HG03135 (cell line): Measurements from ENCODE around the gene FBH1.
"Not testable (repeated sequence)": the region's sequence is repeated elsewhere in the genome, so short reads cannot be mapped to it uniquely, and the experiment has no call there.

Experiments used
- ATAC-seq: cut with Tn5 transposase; IDR thresholded peaks from one replicate; pipeline ENCODE4 v1.9.1; 2021; ENCODE audit warnings: mild to moderate bottlenecking, moderate library complexity; ENCODE audit not compliant: unreplicated experiment

FBH1 gene

DNA sequence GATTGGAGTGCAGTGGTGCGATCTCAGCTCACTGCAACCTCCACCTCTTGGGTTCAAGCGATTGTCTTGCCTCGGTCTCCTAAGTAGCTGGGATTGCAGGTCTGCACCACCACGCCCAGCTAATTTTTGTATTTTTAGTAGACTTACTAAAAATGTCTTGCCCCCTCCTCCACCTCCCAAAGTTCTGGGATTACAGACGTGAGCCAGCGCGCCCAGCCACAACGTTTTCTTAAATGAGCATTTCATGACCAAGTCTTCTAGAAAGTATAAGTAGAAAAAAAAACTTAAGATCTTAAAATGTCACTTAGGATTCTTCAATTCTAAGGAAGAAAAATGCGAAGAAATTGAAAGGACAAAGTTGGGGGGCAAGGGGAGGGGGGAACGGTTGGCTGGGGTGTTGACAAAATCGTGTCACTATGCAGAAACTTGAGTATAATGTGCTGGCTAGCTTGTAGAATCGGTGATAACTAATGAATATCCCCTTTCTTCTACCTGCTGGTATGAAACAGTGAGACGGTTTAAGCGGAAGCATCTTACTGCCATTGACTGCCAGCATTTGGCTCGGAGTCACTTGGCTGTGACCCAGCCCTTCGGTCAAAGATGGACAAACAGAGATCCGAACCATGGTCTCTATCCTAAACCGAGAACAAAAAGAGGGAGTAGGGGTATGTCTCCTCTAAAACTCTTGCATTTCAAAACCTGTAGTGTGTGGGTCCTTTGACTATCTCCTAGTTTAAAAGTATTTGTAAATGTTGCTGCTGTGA, 12.7 kb downstream of the FBH1 start:
- no peak for ATAC-seq

DNA sequence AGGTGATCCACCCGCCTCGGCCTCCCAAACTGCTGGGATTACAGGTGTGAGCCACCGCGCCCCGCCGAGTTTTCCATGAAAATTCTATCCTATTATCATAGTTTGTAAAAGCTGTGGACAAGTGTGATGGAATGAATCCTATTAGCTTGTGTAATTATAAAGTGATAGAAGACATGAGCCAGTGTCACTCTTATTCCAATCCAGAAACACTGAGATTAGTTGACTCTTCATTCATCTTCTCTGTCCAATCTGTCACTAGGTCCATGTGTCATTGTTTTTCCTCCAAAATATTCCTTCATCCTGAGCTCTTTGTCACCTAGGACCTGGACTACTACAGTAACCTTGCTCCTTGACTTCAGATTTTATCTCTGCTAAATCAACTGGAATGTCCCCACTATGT, 13.5 kb downstream of the FBH1 start:
- no peak for ATAC-seq

DNA sequence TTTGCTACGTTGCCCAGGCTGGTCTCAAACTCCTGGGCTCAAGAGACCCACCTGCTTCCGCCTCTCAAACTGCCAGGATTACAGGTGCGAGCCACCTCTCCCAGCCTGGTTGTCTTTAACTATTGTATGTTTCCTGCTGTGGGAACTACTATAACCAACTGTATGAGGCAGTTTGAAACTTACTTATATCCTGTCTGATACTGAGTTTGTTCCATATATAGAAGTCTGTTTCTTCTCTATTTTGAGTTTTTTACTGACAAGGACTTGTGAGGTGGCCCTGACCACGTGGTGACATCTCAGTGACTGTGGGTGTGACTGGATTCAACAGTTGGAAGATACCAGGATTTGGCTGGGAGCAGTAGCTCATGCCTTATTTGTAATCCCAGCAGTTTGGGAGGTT, 14.2 kb downstream of the FBH1 start:
- ATAC-seq: peak; percentile 93

DNA sequence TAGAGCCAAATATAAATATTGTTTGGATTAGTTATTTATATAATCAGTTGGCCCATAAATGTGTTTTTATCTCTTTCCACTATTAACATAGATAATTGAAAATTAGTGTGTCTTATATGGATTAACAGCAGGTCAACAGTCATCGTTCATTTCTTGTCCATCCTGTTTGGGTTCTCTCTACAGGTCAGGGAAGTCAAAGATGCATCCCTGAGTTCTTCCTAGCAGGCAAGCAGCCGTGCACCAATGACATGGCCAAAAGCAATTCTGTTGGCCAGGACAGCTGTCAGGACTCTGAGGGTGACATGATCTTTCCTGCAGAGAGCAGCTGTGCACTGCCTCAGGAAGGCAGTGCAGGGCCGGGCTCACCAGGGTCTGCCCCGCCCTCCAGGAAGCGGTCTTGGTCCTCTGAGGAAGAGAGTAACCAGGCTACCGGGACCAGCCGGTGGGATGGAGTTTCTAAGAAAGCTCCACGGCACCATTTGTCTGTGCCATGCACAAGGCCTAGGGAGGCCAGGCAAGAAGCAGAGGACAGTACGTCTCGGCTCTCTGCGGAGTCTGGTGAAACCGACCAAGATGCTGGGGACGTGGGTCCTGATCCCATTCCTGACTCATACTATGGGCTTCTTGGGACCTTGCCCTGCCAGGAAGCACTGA, 15.9 kb downstream of the FBH1 start:
- ATAC-seq: no peak

DNA sequence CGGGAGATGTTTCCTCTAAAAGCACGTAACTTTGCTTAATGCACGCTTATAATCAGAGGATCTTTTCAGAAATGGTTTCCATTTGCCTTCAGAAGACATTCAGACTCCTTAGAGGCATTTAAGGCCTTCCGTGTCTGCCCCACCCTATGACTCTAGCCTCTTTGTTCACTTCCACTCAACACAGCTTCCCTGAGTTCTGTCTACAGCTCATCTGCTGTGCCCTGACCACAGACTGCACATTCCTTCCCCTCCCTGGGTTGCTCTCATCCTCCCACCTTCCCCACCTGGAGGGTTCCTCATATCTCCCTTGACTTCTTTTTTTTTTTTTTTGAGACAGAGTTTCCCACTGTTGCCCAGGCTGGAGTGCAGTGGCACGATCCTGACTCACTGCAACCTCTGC, 16.6 kb downstream of the FBH1 start:
- ATAC-seq: no peak

DNA sequence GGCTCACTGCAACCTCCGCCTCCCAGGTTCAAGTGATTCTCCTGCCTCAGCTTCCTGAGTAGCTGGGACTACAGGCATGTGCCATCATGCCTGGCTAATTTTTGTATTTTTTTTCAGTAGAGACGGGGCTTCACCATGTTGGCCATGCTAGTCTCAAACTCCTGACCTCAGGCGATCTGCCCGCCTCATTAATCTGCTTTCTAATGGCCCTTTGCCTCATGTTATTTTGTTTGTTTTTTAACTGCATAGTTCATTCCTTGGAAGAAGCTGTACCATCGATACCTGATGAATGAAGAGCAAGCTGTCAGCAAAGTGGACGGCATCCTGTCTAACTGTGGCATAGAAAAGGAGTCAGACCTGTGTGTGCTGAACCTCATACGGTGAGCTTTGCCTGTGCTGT, 18.6 kb downstream of the FBH1 start:
- not testable (repeated sequence) for ATAC-seq

DNA sequence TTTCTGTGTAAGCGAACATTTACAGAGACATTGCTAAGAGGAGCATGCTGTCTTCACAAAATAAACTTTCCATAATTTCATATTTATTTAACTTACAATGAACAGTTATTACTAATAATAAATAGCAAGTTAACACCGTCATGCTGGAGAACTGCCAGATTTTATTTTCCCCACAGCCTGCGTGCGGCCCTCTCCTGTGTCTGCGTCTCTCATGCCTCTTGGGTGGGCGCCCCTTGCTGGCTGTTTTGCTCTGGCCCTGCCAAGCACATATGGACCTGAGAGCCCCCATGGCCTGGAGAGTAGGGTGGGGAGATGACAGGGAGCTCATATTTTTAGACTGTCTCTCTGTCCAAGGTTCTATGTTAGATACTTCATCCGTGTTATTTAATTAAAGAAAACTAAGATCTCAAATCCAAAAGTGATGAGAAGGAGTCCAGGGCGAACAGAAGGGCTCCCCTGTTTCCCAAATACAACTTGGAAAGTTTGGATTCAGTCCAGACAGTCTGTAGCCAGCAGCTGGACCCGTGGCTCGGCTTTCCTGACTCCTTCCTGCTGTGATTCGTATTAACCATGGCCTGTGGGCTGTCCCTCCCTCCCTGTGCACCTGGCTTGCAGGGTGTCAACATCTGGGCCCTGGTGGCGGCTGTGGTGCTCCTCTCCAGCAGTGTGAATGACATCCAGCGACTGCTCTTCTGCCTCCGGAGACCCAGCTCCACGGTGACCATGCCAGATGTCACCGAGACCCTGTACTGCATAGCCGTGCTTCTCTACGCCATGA, 20.5 kb downstream of the FBH1 start:
- no peak for ATAC-seq

DNA sequence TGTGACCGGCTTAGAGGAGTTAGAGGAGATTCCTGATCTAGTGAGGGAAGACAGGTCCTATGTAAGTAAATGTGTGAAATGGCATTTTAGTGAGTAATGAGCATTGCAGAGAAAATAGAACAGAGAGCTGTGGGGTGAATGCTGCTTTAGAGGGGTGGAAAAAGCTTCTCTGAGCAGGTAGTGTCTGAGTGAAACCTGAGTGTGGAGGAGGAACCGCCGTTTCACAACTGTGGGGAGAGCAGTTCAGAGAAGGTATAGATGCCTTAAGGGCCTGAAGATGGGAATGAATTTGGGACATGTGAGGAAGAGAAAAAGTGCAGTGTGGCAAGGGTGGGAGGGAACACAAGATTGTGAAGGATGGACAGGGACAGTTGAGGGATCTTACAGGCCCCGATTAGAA, 21.6 kb downstream of the FBH1 start:
- ATAC-seq: no peak

DNA sequence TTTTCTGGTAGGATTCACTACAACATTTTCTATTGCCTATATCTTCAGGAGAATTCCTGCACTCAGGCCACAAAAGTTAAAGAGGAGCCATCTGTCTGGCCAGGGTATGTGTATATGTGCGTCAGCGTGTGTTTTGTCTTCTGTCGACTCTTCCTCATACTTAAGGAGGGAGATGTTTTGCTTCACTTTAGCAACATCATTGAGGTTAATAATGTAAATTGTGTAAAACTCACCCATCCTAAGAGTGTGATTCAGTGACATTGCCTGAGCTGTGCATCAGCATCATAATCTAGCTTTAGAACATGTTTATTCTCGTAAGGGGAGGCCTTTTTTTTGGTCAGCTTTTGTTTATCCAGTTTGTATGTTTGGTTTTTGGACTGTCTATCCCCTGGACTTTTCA, 23.7 kb downstream of the FBH1 start:
- ATAC-seq: no peak

DNA sequence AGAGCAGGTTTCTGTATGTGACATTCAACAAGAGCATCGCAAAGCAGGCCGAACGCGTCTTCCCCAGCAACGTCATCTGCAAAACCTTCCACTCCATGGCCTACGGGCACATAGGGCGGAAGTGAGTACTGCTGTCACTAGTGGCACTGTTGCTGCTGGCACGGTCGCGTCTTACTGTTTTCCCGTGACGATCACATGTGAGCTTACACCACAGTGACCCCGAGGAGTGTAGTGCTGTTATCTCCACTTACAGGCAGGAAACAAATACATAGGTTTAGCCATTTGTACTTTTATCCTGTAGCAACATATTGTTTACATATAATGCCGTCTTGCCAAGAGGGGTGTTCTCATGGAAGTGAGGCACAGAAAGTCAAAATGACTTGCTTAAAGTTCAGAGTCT, 25.4 kb downstream of the FBH1 start:
- no peak for ATAC-seq

DNA sequence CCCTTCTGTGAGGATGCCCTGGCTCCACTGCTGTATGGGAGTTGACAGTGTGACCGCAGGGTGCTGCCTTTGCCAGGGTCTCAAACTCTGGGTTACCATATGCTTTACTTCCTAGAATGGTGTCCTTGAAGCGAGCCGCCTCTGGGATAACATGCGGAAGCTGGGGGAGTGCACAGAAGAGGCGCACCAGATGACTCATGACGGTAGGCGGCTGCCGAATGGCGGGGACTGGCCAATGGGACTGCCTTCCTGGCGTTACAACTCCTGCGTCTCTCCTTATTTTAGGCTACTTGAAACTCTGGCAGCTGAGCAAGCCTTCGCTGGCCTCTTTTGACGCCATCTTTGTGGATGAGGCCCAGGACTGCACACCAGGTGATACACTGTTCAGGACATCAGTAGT, 27.3 kb downstream of the FBH1 start:
- ATAC-seq: no peak

DNA sequence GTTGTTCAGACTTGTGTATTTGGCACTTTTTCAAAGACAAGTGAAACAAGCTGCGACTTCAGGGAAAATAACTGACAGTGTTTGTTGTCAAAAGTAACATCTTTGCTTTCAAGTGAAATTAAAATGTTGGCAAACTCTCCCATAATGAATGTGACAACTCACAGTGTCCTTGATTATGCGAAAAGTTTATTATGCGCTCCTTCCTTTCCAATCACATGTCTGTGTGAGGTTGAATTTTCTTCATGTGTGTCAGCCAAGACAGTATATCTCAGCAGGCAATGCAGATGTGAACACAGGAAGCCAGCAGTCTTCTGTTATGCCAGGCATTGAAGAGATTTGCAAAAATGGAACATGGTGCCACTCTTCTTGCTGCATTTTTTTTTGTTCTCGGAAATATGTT, 28.7 kb downstream of the FBH1 start:
- ATAC-seq: no peak

DNA sequence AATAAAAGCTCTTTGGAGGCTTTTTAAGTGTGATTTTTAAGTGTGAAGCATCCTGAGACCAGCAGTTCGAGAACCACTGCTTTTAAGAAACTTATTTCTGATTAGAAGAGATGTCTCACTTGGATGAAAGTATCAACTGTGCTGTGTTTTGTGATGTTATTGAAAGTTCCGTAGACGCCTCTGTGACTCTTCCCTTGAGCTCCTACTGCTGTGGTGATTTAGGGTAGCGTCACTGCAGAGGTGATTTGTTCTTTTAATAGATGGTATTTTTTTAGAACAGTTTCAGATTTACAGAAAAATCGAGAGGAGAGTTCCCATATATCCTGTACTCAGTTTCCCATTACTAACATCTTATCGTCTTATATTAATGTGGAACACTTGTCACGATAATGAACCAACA, 29.5 kb downstream of the FBH1 start:
- no peak for ATAC-seq

DNA sequence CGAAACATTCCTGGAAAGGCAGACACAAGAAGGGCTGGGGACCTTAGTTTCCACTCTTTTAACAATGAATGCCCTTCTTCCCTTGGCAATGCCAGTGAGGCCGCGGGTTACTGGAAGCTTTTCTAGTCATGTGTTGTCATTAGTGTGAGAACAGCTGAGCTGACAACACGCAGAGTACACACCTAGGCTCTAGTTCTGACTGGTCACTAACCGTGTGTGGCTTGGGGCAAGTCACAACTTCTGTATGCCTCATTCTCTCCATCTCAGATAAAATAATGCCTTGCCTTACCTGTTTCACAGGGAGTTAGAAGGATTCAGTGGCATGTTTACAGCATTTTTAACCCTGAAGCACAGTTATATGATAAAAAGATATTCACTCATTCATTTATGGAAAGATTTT, 31.7 kb downstream of the FBH1 start:
- no peak for ATAC-seq

DNA sequence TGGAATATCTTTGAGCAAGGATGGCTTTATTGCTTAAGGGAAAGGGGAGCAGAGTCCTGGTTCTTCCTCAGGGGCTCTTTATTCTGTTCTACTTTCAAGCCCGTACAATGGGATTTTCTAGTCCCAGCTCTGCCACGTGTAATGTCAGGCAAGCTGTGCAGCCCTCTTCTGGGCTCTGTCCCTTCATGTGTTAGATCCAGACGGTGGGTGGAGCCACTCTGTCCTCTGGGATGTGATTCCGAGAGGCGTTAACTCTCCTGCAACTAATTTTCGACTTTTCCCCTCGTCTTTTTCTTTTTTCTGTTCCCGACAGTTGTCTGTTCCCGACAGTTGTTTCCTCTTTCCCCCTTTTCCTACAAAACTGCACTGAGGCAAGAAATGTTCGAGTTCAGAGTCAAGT, 34.8 kb downstream of the FBH1 start:
- no peak for ATAC-seq

DNA sequence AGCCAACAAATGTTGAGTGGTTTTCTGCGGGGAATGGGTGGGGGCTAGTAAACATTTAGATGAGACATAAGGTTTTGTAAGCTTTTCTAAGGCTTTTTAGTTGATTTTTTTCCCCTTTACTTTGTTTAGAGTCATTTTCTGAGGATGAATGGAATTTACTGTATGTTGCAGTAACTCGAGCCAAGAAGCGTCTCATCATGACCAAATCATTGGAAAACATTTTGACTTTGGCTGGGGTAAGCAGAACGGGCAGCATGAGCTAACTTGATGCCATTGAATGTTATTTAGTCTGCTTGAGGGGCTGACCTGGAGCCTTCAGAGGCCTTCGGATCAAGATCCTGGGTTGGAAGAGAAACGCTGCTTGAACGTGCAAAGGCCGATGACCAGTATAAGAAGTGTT, 37.3 kb downstream of the FBH1 start:
- ATAC-seq: no peak

DNA sequence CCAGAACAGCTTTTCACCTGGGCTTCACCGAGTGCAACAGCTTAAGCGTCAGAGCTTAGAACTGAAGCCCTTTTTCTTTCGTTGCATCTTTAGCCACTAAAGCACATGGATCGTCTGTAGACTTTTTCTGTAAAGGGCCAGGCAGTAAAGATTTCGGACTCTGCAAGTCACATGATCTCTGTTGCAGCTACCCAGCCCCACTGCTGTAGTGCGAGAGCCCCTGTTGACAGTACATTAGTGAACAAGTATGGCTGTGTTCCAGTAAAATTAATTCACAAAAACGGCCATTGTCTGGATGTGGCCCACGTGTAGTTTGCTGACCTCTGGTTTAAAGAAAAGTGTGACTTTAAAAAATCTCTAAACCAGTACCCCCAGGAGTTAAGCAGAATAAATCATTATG, 39.4 kb downstream of the FBH1 start:
- no peak for ATAC-seq

DNA sequence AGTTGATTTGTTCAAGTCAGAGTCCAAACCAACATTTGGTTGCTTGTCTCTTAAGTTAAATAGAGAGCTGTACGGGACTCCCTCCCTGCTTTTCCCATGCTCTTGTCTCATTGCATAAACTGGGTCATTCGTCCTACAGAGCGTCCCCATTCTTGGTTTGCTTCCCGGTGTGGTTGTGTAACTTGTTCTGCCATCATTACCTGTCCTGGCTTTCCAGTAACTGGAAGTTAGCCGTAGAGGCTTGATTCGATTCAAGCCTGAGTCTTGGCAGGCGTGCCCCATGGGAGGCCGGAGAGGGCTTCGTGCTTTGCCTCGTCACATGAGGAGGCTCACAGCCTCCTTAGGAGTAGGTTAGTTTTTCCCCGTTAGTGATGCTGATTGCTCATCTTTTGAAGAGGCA, 40.2 kb downstream of the FBH1 start:
- ATAC-seq: no peak

DNA sequence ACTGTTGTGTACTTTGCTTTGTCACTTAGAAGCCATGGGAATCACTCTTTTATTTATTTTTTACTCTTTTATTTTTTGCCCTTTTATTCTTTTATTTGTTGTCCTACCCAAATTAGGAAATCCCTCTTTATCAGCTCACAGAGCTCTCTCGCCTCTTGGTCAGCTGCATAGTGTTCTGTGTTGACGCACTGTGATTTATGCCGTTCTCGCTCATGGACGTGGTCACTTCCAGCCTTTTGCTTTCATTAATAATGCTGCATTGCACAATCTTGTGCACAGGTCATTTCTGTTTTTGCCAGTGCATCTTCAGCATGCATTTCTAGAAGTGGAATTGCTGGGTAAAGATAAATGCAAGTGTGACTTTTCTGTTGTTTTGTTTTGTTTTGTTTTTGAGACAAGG, 42.3 kb downstream of the FBH1 start:
- no peak for ATAC-seq

DNA sequence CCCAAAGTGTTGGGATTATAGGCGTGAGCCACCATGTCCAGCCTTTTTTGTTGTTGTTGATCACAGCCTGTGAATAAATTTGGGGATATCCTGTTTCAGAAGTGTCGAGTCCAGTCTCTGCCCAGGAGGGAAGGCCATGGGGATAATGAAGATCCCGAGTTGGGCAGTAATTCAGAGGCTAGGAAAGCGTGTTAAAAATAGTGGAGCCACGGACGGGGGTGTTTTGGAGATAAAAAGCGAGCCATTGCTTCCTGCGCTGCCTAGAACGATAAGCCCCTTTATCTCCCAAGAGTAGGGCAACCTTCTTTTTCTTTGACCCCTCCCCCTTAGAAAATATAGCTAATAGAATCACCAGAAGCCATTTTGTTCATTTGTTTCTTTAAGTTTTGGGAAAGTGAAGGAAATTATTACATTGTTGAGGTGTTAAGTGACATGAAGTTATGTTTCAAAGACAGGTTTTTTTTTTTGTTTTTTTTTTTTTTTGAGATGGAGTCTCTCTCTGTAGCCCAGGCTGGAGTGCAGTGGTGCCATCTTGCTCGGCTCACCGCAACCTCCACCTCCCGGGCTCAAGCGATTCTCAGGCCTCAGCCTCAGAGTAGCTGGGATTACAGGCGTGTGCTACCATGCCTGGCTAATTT, 44.0 kb downstream of the FBH1 start:
- ATAC-seq: no peak

DNA sequence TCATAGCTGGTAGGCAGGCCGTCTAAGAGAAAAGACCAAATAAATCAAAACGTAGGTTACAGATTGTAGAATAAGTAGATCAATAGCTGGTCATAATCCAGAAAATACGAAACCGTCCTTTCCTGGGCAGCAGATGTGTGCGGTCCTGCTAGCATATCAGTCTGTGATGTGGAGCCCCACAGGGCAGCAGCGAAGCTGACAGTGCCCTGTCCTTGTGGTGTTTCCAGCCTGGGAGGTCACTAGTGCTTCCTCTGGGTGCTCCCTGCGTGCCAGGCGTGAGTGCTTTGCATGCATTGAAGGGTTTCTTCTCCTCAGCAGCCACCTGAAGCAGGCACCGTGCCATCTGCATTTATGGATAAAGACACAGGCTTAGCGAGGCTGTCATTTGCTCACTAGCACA, 45.6 kb downstream of the FBH1 start:
- ATAC-seq: no peak

DNA sequence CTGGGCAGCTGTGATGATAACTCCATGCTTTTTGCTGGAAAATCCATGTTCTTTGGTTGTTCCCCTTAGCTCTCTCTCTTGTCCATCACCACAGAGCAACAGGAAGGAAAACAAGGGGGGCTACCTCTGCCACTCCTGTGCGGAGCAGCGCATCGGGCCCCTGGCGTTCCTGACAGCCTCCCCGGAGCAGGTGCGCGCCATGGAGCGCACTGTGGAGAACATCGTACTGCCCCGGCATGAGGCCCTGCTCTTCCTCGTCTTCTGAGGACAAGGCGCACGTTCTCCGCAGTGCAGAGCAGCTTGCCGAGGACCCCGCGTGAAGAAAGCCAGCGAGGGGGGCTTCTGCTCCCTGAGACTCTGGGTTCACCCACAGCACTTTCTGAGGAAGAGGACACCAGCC, 47.0 kb downstream of the FBH1 start:
- no peak for ATAC-seq
